Cerebellar nuclear complex (tissue), 1 donor: Measurements from ENCODE around the gene SLC25A44.

Source experiments
- DNase-seq, 2 experiments: peaks; one replicate each; lab custom pipeline; 2025; lab: John Stamatoyannopoulos, UW

The SLC25A44 gene

DNA sequence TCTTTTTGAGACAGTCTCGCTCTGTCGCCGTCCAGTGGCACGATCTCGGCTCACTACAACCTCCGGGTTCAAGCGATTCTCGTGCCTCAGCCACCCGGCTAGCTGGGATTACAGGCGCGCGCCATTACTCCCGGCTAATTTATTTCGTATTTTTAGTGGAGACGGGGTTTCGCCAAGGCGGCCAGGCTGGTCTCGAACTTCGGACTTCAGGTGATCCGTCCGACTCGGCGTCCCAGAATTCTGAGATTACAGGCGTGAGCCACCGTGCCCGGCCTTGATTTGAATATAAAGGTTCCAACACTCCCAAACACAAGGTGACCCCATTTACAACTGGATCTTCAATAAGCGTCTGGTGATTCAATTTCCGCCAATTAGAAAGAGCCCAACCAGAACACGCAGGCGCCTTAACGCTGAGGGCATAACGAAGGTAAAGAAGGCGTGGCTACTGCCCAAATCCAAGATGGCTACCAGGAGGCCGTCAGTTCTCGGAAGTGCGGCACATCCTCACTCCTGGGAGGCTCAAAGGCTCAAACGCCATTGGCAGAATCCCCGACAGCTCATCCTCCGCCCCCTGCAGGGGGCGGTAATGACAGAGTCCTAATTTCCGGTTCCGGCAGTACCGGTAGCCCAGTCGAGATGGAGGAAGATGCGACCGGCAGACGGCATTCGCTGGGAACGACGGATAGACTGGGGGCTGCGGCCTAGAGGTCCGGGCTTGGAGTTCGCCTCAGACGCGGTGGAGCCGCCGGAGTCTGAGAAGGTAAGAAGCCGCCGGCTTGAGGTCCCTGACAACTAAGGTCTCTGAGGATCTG, at the start of gene SLC25A44:
Gene SLC25A44, plus strand, starts transcription at position 617 of the 812 bp plus-strand sequence. CDS start 5,744 bp downstream, outside the sequence.
- DNase-seq, result peak; percentile 93 to 99

- no peak for DNase-seq
Observed at GRCh38 chr1:156144742-156145141, 49.2 kb upstream of the SLC25A44 start.

DNA sequence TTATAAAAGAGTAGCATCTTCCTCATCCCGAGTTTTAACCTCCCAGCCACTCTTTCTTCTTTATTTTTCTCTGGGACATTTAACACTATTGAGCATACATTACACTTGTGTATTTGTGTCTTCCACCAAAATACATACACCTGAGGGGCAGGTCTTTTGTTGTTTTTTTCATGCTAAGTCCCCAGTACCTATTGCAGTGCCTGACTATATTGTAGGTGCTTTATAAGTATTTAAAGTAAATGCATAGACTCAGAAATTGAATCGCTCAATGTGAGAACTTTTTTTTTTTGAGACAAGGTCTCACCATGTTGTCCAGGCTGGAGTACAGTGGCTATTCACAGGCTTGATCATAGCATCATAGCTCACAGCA, 48.3 kb upstream of the SLC25A44 start:
- DNase-seq, result no peak

GRCh38 chr1:156146020-156146768, 47.7 kb upstream of the SLC25A44 start:
- DNase-seq, result peak; percentile 17 to 55

- DNase-seq, result no peak
Observed at GRCh38 chr1:156146769-156147405, 47.0 kb upstream of the SLC25A44 start.

- DNase-seq, result no peak
Observed at GRCh38 chr1:156148216-156148615, 45.7 kb upstream of the SLC25A44 start.

- DNase-seq, result no peak
Observed at GRCh38 chr1:156149374-156150332, 44.3 kb upstream of the SLC25A44 start.

DNA sequence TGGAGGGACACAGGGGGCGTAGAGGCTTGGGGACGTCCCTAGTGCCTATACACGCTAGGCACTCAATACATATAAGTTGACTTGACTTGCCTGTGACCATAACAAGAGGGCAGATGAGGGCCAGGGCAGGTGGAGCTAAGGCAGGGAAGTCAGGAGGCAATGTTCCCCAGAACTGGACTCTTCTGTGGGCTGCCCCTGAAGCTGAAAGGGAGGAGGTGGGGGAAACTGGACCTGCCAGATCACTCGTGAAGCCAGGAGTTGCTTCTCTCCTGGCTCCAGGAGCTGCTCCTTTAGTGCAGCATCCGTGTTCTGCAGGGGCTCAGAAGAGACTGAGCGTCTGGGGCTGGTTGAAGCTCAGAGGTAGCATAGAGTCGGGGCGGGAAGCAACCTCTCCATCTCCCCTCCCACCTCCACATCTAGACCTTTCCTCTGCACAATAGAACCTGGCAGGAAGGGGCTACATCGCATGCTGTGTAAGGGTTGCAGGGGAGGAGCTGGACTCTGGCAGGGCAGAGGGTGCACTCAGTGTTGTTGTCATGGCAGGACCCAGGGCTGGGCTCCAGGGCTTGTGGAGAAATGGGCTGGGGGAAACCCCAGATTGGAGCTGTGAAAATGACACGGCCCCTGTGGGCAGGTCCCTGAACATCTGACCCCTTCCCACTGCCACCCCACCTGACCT, 43.4 kb upstream of the SLC25A44 start:
- no peak for DNase-seq

GRCh38 chr1:156151093-156151688, 42.7 kb upstream of the SLC25A44 start:
- no peak for DNase-seq

DNA sequence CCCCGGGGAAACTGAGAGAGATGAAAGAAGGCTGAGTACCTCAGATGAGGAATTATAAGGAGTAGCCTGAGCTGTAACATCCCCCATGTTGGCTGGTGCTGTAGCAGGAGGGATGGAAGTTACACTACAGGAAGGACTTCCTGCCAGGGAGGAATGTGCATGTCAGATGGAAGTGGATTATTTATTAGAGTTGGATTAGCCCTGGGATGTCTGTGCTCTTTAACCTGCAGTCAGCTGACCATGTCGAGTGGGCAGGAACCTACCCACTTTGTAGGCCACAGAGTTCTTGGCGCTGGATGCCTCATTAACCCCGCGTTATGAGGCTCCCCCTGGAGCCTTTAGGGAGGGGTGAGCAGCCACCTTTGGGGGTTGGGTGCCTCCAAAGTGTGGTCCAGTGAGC, 41.3 kb upstream of the SLC25A44 start:
- DNase-seq, result no peak

DNA sequence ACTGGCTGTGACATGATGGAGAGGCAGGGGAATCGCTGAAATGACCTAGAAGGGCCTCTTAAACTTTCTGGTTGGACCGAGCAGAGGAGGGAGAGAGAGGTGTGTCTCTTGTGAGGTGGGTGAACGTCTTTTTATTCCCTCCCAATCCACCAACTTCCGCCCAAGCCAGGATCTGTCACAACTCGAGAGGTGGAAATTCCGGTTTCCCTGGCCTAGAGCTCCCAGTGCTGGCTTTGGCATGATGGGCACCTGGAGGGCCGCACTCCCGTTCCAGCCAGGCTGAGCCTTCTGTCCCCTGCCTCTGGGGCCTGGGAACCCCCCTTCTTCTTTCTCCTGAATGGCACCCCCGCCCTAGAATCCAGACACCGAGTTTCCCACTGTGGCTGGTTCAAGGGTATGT, 40.5 kb upstream of the SLC25A44 start, which contains the start of gene SEMA4A:
Gene SEMA4A, plus strand, starts transcription at position 224 of the 400 bp plus-strand sequence. CDS start 994 bp downstream, outside the sequence.
- no peak for DNase-seq

DNA sequence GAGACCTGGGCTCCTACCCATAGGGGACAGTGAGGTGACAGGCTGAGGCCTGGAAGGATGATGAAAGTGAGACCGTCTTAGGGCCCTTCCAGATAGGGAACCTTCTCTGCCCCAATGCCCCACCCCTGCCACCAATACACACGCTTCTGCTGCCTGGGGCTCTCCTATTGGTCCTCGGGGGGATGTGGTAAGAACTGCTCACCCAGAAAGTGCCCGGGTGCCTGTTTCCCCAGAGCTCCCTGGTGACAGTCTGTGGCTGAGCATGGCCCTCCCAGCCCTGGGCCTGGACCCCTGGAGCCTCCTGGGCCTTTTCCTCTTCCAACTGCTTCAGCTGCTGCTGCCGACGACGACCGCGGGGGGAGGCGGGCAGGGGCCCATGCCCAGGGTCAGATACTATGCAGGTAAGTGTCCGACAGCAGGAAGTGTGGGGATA, 39.6 kb upstream of the SLC25A44 start:
- no peak for DNase-seq

DNA sequence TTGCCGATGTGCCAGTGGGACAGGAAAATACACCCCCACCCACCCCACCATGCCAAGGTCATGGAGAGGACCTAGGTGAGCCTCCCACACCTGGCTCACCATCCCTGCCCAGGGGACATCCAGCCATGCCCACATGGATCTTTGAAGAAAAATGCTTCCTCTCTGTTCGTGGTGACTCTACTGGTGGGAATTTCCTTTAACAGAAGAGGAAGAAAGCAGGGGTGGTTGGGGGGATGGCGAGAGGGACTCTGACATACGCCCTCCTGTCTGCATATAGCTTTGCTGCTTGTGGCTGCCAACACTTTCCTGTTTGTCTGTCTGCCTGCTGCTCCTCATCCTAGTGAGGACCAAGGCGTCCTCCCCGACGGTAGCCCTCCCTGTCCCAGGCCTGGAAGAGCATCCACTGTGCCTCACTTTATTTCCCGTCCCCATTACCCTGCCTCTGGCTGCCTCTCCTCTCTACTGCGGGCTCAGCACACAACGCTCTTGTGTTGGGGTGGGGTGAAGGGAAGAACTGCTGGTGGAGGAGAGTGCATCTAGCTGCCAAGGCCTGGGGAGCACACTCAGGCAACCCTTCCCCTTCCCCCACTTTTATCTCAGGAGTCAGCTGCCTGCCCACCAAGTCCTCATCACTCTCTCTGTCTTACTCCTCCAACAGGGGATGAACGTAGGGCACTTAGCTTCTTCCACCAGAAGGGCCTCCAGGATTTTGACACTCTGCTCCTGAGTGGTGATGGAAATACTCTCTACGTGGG, 38.0 kb upstream of the SLC25A44 start:
- no peak for DNase-seq

GRCh38 chr1:156157506-156157905, 36.4 kb upstream of the SLC25A44 start:
- DNase-seq, result no peak

DNA sequence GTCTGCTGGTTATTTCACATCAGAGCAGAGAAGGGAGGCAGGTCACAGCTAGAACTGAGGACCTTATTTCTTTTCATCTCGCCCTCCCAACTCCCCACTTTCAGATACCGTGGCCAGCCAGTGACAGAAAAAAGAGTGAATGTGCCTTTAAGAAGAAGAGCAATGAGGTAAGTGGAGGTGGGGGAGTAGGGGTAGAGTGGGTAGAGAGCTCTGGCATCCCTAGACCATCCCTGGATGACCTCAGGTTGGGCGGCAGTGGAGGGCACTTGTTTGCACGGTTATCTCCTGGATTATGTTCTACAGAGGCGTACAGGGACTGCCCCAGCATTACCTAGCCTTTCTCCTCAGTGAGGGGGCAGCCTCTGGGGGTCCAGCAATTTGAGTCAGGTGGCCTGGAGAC, 35.9 kb upstream of the SLC25A44 start:
- no peak for DNase-seq

GRCh38 chr1:156160000-156160742, 33.7 kb upstream of the SLC25A44 start:
- no peak for DNase-seq

GRCh38 chr1:156160743-156161171, 33.1 kb upstream of the SLC25A44 start:
- DNase-seq, result peak in 1 of 2 experiments; percentile 64

DNA sequence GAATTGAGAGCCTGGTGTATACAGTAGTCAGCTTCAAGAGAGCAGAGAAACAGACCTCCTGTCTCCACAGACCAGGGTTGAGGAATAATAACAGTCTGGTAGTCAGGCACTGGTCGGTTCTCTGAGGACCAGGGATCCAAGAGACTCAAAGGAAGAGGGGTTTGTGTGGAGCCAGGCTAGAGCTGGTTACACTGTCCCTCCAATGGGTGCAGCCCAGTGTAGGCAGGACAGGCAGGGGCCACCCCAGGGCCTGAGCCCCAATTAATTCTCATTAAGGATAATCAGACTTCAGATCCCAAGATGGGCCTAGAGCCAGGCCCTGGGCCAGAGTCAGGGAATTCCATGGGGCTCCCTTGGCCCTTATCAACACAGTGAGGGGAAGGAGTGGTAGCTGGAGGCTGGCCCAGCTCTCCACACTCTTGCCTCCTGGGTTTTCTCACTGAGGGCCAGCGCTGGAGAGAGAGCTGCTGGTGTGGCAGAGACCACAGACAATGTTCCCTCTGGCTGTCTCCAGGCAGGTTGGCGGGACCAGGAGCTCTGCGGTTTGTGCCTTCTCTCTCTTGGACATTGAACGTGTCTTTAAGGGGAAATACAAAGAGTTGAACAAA, 31.4 kb upstream of the SLC25A44 start:
- no peak for DNase-seq
